ENCODE data around the gene NAT14. TPM values are rescaled to one million over a fixed set of nuclear protein-coding genes. Genes with fewer than 3 reads are reported as not detected.
A peak's percentile ranks its signal among the peaks of the same experiment; 100 is the strongest.

NAT14 gene
- total RNA-seq, 1 donor: 8.3 TPM

- DNase-seq (ENCODE audit: low read depth): no peak
- TF ChIP-seq, protein P1, sequence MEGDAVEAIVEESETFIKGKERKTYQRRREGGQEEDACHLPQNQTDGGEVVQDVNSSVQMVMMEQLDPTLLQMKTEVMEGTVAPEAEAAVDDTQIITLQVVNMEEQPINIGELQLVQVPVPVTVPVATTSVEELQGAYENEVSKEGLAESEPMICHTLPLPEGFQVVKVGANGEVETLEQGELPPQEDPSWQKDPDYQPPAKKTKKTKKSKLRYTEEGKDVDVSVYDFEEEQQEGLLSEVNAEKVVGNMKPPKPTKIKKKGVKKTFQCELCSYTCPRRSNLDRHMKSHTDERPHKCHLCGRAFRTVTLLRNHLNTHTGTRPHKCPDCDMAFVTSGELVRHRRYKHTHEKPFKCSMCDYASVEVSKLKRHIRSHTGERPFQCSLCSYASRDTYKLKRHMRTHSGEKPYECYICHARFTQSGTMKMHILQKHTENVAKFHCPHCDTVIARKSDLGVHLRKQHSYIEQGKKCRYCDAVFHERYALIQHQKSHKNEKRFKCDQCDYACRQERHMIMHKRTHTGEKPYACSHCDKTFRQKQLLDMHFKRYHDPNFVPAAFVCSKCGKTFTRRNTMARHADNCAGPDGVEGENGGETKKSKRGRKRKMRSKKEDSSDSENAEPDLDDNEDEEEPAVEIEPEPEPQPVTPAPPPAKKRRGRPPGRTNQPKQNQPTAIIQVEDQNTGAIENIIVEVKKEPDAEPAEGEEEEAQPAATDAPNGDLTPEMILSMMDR (IDR thresholded peaks at IDR 0.05; ENCODE audit: insufficient read depth, low read length): no peak
- H3K4me3 ChIP-seq (ENCODE audit: low read depth, low read length): no peak overlapping the region
These were observed 31.3 kb upstream of the NAT14 start for GRCh38 chr19:55453511-55454260.

DNA sequence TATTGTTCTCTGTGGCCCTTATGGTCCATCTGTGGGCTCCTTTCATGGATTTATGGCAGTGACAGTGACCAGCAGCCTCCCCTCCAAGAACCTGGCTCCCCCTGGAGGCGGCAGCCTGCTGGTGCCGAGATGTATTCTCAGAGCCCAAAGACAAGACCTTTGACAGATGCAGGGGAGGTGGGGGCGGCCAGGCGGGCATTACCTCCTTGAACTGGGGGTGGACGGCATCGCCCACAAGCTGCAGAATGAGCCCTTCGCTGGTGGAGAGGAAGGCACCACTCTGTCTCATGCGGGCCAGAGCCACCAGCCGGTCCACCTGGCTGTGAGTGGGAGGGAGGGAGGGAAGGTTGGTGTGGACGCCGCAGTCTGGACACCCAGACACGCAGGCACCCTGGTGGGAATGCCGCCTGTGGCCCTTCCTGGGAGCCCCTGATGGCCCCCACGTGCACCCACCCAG, 30.2 kb upstream of the NAT14 start:
- DNase-seq (ENCODE audit: low read depth): no peak
- no peak overlapping the region for H3K4me3 ChIP-seq (ENCODE audit: low read depth, low read length)

GRCh38 chr19:55455576-55456235, 29.3 kb upstream of the NAT14 start:
- TF ChIP-seq, protein P1 (IDR thresholded peaks at IDR 0.05; ENCODE audit: insufficient read depth, low read length): no peak

More for the DNA sequence above, 30.2 kb upstream of the NAT14 start:
- TF ChIP-seq, protein P1 (IDR thresholded peaks at IDR 0.05; ENCODE audit: insufficient read depth, low read length): peak; percentile 76

DNA sequence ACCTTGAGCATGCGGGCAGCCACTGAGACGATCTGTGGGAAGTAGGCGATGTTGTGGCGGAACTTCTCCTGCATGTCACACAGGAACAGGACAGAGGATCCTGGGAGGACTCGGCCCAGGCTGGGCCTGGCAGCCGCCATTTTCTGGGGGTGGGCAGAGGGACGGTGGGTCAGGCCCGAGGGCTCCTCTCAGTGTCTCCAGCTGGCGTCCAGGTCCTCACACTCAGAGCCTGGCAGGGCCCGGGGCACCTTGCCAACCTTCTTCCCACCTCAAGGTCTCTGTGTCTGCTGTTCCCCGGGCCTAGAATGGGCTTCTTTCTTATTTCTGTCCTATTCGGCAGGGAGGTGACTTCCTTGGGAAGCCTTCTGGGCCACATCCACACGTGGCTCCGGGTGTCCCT, 28.6 kb upstream of the NAT14 start:
- no peak overlapping the region for H3K4me3 ChIP-seq (ENCODE audit: low read depth, low read length)
- no peak for DNase-seq (ENCODE audit: low read depth)
- TF ChIP-seq, protein P1 (IDR thresholded peaks at IDR 0.05; ENCODE audit: insufficient read depth, low read length): no peak

More at GRCh38 chr19:55455576-55456235, 29.3 kb upstream of the NAT14 start:
- no peak overlapping the region for H3K4me3 ChIP-seq (ENCODE audit: low read depth, low read length)
- no peak for DNase-seq (ENCODE audit: low read depth)

GRCh38 chr19:55457683-55458457, 27.1 kb upstream of the NAT14 start:
- TF ChIP-seq, protein P1 (IDR thresholded peaks at IDR 0.05; ENCODE audit: insufficient read depth, low read length): no peak
- DNase-seq (ENCODE audit: low read depth): no peak
- no peak overlapping the region for H3K4me3 ChIP-seq (ENCODE audit: low read depth, low read length)

- no peak for DNase-seq (ENCODE audit: low read depth)
- peak overlapping the region; percentile 14 for H3K4me3 ChIP-seq (ENCODE audit: low read depth, low read length)
- TF ChIP-seq, protein P1 (IDR thresholded peaks at IDR 0.05; ENCODE audit: insufficient read depth, low read length): no peak
These were observed 25.4 kb upstream of the NAT14 start for GRCh38 chr19:55459551-55459949.

Data from fibroblast of the aortic adventitia (primary cell).